GM12892 (cell line): ENCODE results near the gene SLMAP.

Source experiments
- POLR2A ChIP-seq: IDR thresholded peaks from 2 replicates; pipeline ENCODE4 v1.6.1; 2011; ENCODE audit warnings: low read depth, low read length, control low read depth
- TAF1 ChIP-seq: IDR thresholded peaks from 2 replicates; pipeline ENCODE4 v1.6.1; 2011; ENCODE audit warnings: low read depth, mild to moderate bottlenecking, control low read depth, low read length, borderline replicate concordance

DNA sequence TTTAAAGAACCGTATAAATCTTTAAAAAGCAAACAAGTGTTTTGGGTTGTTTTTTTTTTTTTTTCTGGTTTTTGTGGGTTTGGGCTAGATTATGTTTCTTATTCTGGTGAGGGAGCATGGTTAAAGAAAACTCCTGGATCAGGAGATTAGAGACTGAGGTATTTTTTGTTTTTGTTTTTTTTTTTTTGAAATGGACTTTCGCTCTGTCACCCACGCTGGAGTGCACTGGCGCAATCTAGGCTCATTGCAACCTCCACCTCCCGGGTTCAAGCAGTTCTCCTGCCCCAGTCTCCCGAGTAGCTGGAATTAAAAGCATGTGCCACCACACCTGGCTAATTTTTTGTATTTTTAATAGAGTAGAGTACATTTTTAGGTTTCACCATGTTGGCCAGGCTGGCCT is 95.2 kb downstream of the SLMAP start:
- TF ChIP-seq POLR2A (no peak), TAF1 (no peak)
